ENCODE data around the gene SH2D2A.

- TF ChIP-seq ATF1 (CRISPR knock-in tag; IDR thresholded peaks at IDR 0.05): no peak
- TF ChIP-seq HMGXB4 (CRISPR knock-in tag; IDR thresholded peaks at IDR 0.05): no peak
- no peak for TF ChIP-seq CTCF (IDR thresholded peaks at IDR 0.05)
- no peak for TF ChIP-seq MAX (CRISPR knock-in tag; IDR thresholded peaks at IDR 0.05)
- no peak for TF ChIP-seq ATF3 (CRISPR knock-in tag; conservative IDR thresholded peaks at IDR 0.05)
- no peak for TF ChIP-seq NFYB (CRISPR knock-in tag; conservative IDR thresholded peaks at IDR 0.05; ENCODE audit: low read depth)
- TF ChIP-seq IRF2 (CRISPR knock-in tag; IDR thresholded peaks at IDR 0.05; ENCODE audit: borderline replicate concordance, low read depth): no peak
- TF ChIP-seq STAT6 (CRISPR knock-in tag; conservative IDR thresholded peaks at IDR 0.05; ENCODE audit: low read depth): no peak
- TF ChIP-seq ZNF317 (CRISPR knock-in tag; IDR thresholded peaks at IDR 0.05; ENCODE audit: borderline replicate concordance, low read depth): no peak
- TF ChIP-seq NFATC4 (CRISPR knock-in tag; IDR thresholded peaks at IDR 0.05): no peak
- TF ChIP-seq FOXP4 (CRISPR knock-in tag; IDR thresholded peaks at IDR 0.05): no peak
- TF ChIP-seq ZMAT4 (CRISPR knock-in tag; IDR thresholded peaks at IDR 0.05): no peak
- TF ChIP-seq IRF1 (CRISPR knock-in tag; IDR thresholded peaks at IDR 0.05): no peak
Measured at GRCh38 chr1:156823210-156823790, 6.7 kb upstream of the SH2D2A start.

Measured in WTC11 (cell line).